ENCODE results near the gene ERCC8. TPM values are rescaled to one million over a fixed set of nuclear protein-coding genes. Genes with fewer than 3 reads are reported as not detected.
"Not testable (repeated sequence)": the region's sequence is repeated elsewhere in the genome, so short reads cannot be mapped to it uniquely, and the experiment has no call there.

The ERCC8 gene
- total and polyA plus RNA-seq, 10 donors = 4.3 to 18.9 (median 12.4) TPM

- Histone ChIP-seq H3K4me3 (no peak overlapping the region), H3K36me3 (peaks cover 0 to 18% (median 5%) of the 10 kb centered on the region in 6 donors), H3K9me3 (peaks cover 0 to 62% (median 56%) of the 10 kb centered on the region in 8 donors), H3K4me1 (no peaks in the 10 kb centered on the region), H3K27me3 (replicated peaks in 1 of 7) (no peaks in the 10 kb centered on the region), H3K27ac (no peak overlapping the region)
- no peak for DNase-seq
- intact Hi-C loops (cut with DNase I; ENCODE audit: low total_unique reads) = no loop called here
- TF ChIP-seq POLR2AphosphoS5 (IDR thresholded peaks at IDR 0.05) (no peak), CTCF (IDR thresholded peaks at IDR 0.05 in 8 of 11, conservative IDR thresholded peaks at IDR 0.05 in 3 of 11) (no peak), POLR2A (IDR thresholded peaks at IDR 0.05) (no peak)
- WGBS, 5 donors = 94 to 100% (median 97%) methylated on average over 4 to 6 of the region's 6 CpGs
Measured at GRCh38 chr5:60992871-60993270, 48.0 kb upstream of the ERCC8 start.

GRCh38 chr5:60989790-60990189 lies 44.9 kb upstream of the ERCC8 start:
- 78 to 93% (median 90%) methylated on average over 4 of the region's 4 CpGs for WGBS, 5 donors
- Histone ChIP-seq H3K27me3 (replicated peaks in 1 of 7) (no peaks in the 10 kb centered on the region), H3K27ac (no peak overlapping the region), H3K4me3 (no peak overlapping the region), H3K9me3 (peaks cover 0 to 90% (median 65%) of the 10 kb centered on the region in 8 donors), H3K36me3 (peaks cover 0 to 22% (median 5%) of the 10 kb centered on the region in 6 donors), H3K4me1 (no peaks in the 10 kb centered on the region)
- no peak for DNase-seq
- TF ChIP-seq POLR2AphosphoS5 (IDR thresholded peaks at IDR 0.05) (no peak), CTCF (IDR thresholded peaks at IDR 0.05 in 8 of 11, conservative IDR thresholded peaks at IDR 0.05 in 3 of 11) (no peak), POLR2A (IDR thresholded peaks at IDR 0.05) (no peak)
- intact Hi-C loops (cut with DNase I; ENCODE audit: low total_unique reads) = no loop called here

GRCh38 chr5:60982127-60982526 lies 37.3 kb upstream of the ERCC8 start:
- 92 to 96% (median 93%) methylated on average over 3 of the region's 3 CpGs for WGBS, 5 donors
- intact Hi-C loops (cut with DNase I; ENCODE audit: low total_unique reads); DNase-seq; H3K27ac ChIP-seq; H3K27me3 ChIP-seq (replicated peaks in 1 of 7); H3K4me3 ChIP-seq; H3K4me1 ChIP-seq; H3K36me3 ChIP-seq: not testable (repeated sequence)
- peaks cover 0 to 62% (median 25%) of the 10 kb centered on the region in 8 donors for H3K9me3 ChIP-seq

GRCh38 chr5:60980511-60980910 lies 35.6 kb upstream of the ERCC8 start:
- TF ChIP-seq POLR2A (IDR thresholded peaks at IDR 0.05) (no peak), CTCF (IDR thresholded peaks at IDR 0.05 in 8 of 11, conservative IDR thresholded peaks at IDR 0.05 in 3 of 11) (no peak), POLR2AphosphoS5 (IDR thresholded peaks at IDR 0.05) (no peak)
- no peak overlapping the region for H3K27ac ChIP-seq
- no peaks in the 10 kb centered on the region for H3K27me3 ChIP-seq (replicated peaks in 1 of 7)
- WGBS, 5 donors = 90 to 100% (median 97%) methylated on average over 2 of the region's 2 CpGs
- peaks cover 0 to 8% (median 0%) of the 10 kb centered on the region in 6 donors for H3K36me3 ChIP-seq
- H3K9me3 ChIP-seq = peaks cover 0 to 45% (median 21%) of the 10 kb centered on the region in 8 donors
- H3K4me3 ChIP-seq = no peak overlapping the region
- no peak for DNase-seq
- H3K4me1 ChIP-seq = no peaks in the 10 kb centered on the region
- intact Hi-C loops (cut with DNase I; ENCODE audit: low total_unique reads) = no loop called here

- Histone ChIP-seq H3K4me3 (no peak overlapping the region), H3K36me3 (peaks cover 0 to 8% (median 0%) of the 10 kb centered on the region in 6 donors), H3K4me1 (no peaks in the 10 kb centered on the region), H3K27ac (no peak overlapping the region), H3K9me3 (peaks cover 0 to 34% (median 18%) of the 10 kb centered on the region in 8 donors), H3K27me3 (replicated peaks in 1 of 7) (no peaks in the 10 kb centered on the region)
- 64 to 94% (median 86%) methylated on average over 1 of the region's 1 CpG for WGBS, 5 donors
- no peak for DNase-seq
- no peak for TF ChIP-seq CTCF (IDR thresholded peaks at IDR 0.05 in 8 of 11, conservative IDR thresholded peaks at IDR 0.05 in 3 of 11)
- TF ChIP-seq POLR2A (IDR thresholded peaks at IDR 0.05) = no peak
- TF ChIP-seq POLR2AphosphoS5 (IDR thresholded peaks at IDR 0.05) = no peak
- intact Hi-C loops (cut with DNase I; ENCODE audit: low total_unique reads) = no loop called here
Measured at GRCh38 chr5:60978968-60979367, 34.1 kb upstream of the ERCC8 start.

Measured in spleen (tissue), 11 donors.